ENCODE measurements around the gene RHOV. TPM values are rescaled to one million over a fixed set of nuclear protein-coding genes. Genes with fewer than 3 reads are reported as not detected.

The RHOV gene, protein sequence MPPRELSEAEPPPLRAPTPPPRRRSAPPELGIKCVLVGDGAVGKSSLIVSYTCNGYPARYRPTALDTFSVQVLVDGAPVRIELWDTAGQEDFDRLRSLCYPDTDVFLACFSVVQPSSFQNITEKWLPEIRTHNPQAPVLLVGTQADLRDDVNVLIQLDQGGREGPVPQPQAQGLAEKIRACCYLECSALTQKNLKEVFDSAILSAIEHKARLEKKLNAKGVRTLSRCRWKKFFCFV
- under 1 TPM; 0.19 to 0.30 TPM for total RNA-seq
- polyA plus RNA-seq = under 1 TPM in 1 of 2 donors, not detected in 1; 0.15 TPM
- long read RNA-seq, donor 1 = 0 reads
- long read RNA-seq, donor 2 = 0 reads

DNA sequence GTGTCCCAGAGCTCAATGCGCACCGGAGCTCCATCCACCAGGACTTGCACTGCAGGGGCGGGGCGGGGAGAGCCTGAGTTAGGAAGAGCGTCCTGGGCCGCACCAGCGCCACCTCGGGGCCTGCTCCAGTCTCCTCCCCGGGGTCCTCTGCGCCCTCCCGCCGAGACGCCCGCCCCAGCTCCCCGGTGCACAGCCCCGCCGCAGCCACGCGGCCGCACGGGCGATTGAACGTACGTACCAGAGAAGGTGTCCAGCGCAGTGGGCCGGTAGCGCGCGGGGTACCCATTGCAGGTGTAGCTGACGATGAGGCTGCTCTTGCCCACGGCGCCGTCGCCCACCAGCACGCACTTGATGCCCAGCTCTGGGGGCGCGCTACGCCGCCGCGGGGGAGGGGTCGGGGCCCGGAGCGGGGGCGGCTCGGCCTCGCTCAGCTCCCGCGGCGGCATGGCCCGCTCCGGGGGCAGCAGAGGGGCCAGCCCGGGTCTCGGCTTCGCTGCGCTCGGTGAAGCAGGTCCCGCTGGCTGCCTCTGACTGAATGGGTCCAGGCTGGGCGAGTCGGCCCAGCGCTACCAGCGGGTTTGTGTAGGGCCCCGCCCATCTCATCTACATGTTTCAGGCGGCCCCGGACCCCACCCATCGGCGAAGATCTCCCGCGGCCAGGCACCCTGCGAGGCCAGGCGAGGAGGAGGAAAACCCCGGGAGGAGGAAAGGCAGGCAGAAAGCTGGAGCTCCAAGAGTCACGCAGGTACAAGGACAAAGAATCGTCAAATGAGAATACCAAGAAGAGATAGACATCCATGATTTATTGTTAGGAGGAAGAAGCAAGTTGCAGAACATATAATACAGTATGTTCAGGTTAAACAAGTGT lies at the start of gene RHOV:
TSS of gene RHOV (minus strand) at position 541 of the 868 bp plus-strand sequence. CDS start at position 446, 95 bp downstream.
- H3K4me1 ChIP-seq (ENCODE audit: control insufficient read depth in 1 of 2, insufficient read depth in 2 of 2, low read length in 2 of 2) = no peaks in the 10 kb centered on the region
- WGBS, 2 donors = 1 to 2% methylated on average over 58 to 74 of the region's 74 CpGs
- H3K9me3 ChIP-seq (ENCODE audit: control insufficient read depth, low read length) = no peaks in the 10 kb centered on the region
- ATAC-seq (ENCODE audit: low FRiP score) (peak; percentile 73), DNase-seq (peak; percentile 63 to 84)
- H3K36me3 ChIP-seq (ENCODE audit: control insufficient read depth in 1 of 2, insufficient read depth in 2 of 2, low read length in 1 of 2) = no peaks in the 10 kb centered on the region
- no peaks in the 10 kb centered on the region for H3K27me3 ChIP-seq (ENCODE audit: control insufficient read depth in 1 of 2, insufficient read depth in 2 of 2, low read length in 1 of 2)
- no peak within 1 kb of the TSS for H3K27ac ChIP-seq (ENCODE audit: low read depth in 1 of 2, low read length in 2 of 2)
- intact Hi-C loops (cut with DNase I) = no loop called here
- H3K4me3 ChIP-seq (ENCODE audit: low read length in 2 of 2) = peak within 1 kb of the TSS; percentile 12 to 56

GRCh38 chr15:40923551-40923950 lies 49.5 kb upstream of the RHOV start:
- Histone ChIP-seq H3K27me3 (ENCODE audit: control insufficient read depth in 1 of 2, insufficient read depth in 2 of 2, low read length in 1 of 2) (no peaks in the 10 kb centered on the region), H3K9me3 (ENCODE audit: control insufficient read depth, low read length) (no peaks in the 10 kb centered on the region), H3K36me3 (ENCODE audit: control insufficient read depth in 1 of 2, insufficient read depth in 2 of 2, low read length in 1 of 2) (no peaks in the 10 kb centered on the region), H3K4me3 (ENCODE audit: low read length in 2 of 2) (no peak overlapping the region), H3K27ac (ENCODE audit: low read depth in 1 of 2, low read length in 2 of 2) (no peak overlapping the region), H3K4me1 (ENCODE audit: control insufficient read depth in 1 of 2, insufficient read depth in 2 of 2, low read length in 2 of 2) (no peaks in the 10 kb centered on the region)
- DNase-seq (no peak), ATAC-seq (ENCODE audit: low FRiP score) (no peak)
- 91 to 93% methylated on average over 8 to 9 of the region's 9 CpGs for WGBS, 2 donors
- intact Hi-C loops (cut with DNase I) = no loop called here

DNA sequence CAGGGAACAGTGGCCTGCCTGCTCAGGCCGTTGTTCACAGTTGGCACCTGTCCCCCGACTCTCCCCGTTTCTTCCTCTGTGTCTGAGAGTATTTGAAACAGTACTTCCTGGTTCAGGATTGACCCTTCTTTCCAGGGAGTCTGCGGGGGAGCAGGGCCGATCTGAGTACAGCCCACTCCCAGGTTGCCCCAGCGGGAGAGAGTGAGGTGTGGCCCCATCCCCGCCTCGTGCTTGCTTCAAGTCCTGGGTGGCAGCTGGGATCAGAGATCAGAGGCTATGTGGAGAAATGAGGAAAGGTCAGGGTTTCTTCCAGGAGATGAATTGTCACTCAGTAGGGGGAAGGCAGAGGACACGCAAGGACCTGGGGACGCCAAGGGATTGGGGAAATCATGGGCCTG lies 48.6 kb upstream of the RHOV start:
- 78 to 80% methylated on average over 10 of the region's 10 CpGs for WGBS, 2 donors
- H3K36me3 ChIP-seq (ENCODE audit: control insufficient read depth in 1 of 2, insufficient read depth in 2 of 2, low read length in 1 of 2) = no peaks in the 10 kb centered on the region
- H3K4me3 ChIP-seq (ENCODE audit: low read length in 2 of 2) = no peak overlapping the region
- DNase-seq (no peak), ATAC-seq (ENCODE audit: low FRiP score) (no peak)
- H3K4me1 ChIP-seq (ENCODE audit: control insufficient read depth in 1 of 2, insufficient read depth in 2 of 2, low read length in 2 of 2) = no peaks in the 10 kb centered on the region
- no peaks in the 10 kb centered on the region for H3K9me3 ChIP-seq (ENCODE audit: control insufficient read depth, low read length)
- intact Hi-C loops (cut with DNase I) = no loop called here
- H3K27me3 ChIP-seq (ENCODE audit: control insufficient read depth in 1 of 2, insufficient read depth in 2 of 2, low read length in 1 of 2) = no peaks in the 10 kb centered on the region
- H3K27ac ChIP-seq (ENCODE audit: low read depth in 1 of 2, low read length in 2 of 2) = no peak overlapping the region

DNA sequence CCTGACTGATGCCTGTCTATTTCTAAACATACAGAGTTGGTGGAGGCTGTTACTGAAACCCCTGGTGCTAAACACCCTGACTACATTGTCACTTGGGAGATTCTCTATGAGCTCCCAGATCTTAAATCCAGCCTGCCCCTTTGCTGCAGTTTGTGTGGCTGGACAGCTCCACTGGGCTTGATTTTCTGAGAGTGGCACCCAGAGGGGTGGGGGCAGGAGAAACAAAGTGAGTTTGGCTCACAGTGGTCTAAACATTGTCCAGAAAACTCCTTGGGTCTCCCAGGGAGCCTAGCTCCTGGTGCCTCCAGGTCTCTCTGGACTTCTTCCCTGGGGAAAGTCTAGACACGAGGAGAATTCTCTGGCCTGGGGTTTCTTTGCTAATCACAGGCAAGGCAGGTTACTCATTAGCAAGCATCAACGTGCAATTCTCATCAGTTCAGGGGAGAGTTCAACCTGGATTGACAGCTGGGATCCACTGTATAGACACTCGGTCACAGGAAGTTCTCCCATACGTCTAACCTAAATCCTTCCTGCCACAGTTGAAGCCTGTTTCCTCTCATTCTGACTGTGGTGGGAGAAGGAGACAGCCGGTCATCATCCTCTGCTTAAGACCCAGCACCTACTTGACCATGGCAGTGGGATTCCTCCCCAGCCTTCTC lies 48.0 kb upstream of the RHOV start:
- intact Hi-C loops (cut with DNase I) = no loop called here
- Histone ChIP-seq H3K4me3 (ENCODE audit: low read length in 2 of 2) (no peak overlapping the region), H3K36me3 (ENCODE audit: control insufficient read depth in 1 of 2, insufficient read depth in 2 of 2, low read length in 1 of 2) (no peaks in the 10 kb centered on the region), H3K4me1 (ENCODE audit: control insufficient read depth in 1 of 2, insufficient read depth in 2 of 2, low read length in 2 of 2) (no peaks in the 10 kb centered on the region), H3K27ac (ENCODE audit: low read depth in 1 of 2, low read length in 2 of 2) (no peak overlapping the region), H3K27me3 (ENCODE audit: control insufficient read depth in 1 of 2, insufficient read depth in 2 of 2, low read length in 1 of 2) (no peaks in the 10 kb centered on the region), H3K9me3 (ENCODE audit: control insufficient read depth, low read length) (no peaks in the 10 kb centered on the region)
- 84% methylated on average over 5 of the region's 5 CpGs for WGBS, 2 donors
- ATAC-seq (ENCODE audit: low FRiP score) (no peak), DNase-seq (no peak)

DNA sequence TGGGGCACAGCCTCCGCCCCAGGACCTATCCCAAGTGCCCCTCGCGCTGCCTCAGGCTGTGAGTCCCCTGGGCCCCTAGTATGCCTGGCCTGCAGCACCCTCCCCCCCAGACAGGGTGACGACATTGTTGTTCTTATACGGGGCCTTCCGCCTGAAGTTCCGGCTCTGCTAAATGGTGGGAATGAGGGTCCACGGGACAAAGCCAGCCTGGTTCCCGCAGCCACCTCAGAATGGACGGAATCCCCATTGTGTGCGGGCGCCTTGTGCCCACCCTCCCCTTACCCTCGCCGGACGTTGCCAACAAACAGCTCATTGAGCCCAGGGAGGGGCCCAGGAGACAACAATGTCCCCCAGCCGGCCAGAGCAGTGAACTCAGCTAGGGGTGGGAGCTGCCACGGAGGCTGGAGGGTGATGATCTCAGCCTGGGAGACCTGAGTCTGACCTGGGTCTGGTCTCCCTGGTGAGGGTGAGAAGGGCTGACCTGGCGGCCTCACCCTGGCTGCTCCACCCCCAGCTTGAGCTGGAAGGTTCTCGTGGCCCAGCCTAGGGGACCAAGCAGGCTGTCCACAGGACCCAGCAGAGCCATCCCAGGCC lies 44.9 kb upstream of the RHOV start:
- no peaks in the 10 kb centered on the region for H3K36me3 ChIP-seq (ENCODE audit: control insufficient read depth in 1 of 2, insufficient read depth in 2 of 2, low read length in 1 of 2)
- no peaks in the 10 kb centered on the region for H3K9me3 ChIP-seq (ENCODE audit: control insufficient read depth, low read length)
- intact Hi-C loops (cut with DNase I) = no loop called here
- 40 to 48% methylated on average over 19 of the region's 19 CpGs for WGBS, 2 donors
- H3K27ac ChIP-seq (ENCODE audit: low read depth in 1 of 2, low read length in 2 of 2) = no peak overlapping the region
- H3K4me3 ChIP-seq (ENCODE audit: low read length in 2 of 2) = no peak overlapping the region
- H3K4me1 ChIP-seq (ENCODE audit: control insufficient read depth in 1 of 2, insufficient read depth in 2 of 2, low read length in 2 of 2) = no peaks in the 10 kb centered on the region
- ATAC-seq (ENCODE audit: low FRiP score) = peak; percentile 30
- no peaks in the 10 kb centered on the region for H3K27me3 ChIP-seq (ENCODE audit: control insufficient read depth in 1 of 2, insufficient read depth in 2 of 2, low read length in 1 of 2)
- no peak for DNase-seq

DNA sequence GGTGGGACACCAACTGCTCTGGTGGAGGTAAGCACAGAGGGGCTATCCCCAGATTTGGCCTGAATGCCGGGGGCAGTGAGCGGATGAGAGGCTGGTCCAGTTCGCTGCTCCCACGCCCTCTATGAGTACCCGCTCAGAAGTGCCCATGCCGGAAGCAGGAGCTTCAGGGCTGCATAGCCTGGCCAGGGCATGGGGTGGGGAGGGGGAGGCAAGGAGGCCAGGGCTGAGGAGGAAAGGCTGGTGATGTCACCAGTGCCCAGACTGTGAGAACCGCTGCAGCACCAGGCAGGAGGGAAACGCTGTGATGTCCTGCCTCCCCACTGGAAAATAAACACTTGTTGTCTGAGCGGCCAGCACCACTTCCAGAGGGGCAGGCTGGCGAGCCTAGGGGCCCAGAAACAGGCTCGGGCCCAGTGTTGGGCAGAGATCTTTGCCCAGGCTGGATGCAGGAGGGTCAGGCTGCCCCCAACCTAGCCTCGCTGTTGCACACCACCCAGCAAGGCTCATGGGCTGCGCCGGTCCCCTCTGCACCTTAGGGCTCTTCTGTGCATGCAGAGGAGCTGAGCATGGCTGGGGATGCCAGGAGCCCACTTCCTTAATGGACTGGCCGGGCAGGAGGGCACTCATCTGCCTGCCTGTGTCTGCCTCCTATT lies 44.2 kb upstream of the RHOV start:
- 76 to 82% methylated on average over 15 of the region's 15 CpGs for WGBS, 2 donors
- no peaks in the 10 kb centered on the region for H3K9me3 ChIP-seq (ENCODE audit: control insufficient read depth, low read length)
- ATAC-seq (ENCODE audit: low FRiP score) = peak; percentile 39
- H3K4me3 ChIP-seq (ENCODE audit: low read length in 2 of 2) = no peak overlapping the region
- no peaks in the 10 kb centered on the region for H3K36me3 ChIP-seq (ENCODE audit: control insufficient read depth in 1 of 2, insufficient read depth in 2 of 2, low read length in 1 of 2)
- H3K4me1 ChIP-seq (ENCODE audit: control insufficient read depth in 1 of 2, insufficient read depth in 2 of 2, low read length in 2 of 2) = no peaks in the 10 kb centered on the region
- no peak overlapping the region for H3K27ac ChIP-seq (ENCODE audit: low read depth in 1 of 2, low read length in 2 of 2)
- H3K27me3 ChIP-seq (ENCODE audit: control insufficient read depth in 1 of 2, insufficient read depth in 2 of 2, low read length in 1 of 2) = no peaks in the 10 kb centered on the region
- intact Hi-C loops (cut with DNase I) = no loop called here
- DNase-seq = no peak

DNA sequence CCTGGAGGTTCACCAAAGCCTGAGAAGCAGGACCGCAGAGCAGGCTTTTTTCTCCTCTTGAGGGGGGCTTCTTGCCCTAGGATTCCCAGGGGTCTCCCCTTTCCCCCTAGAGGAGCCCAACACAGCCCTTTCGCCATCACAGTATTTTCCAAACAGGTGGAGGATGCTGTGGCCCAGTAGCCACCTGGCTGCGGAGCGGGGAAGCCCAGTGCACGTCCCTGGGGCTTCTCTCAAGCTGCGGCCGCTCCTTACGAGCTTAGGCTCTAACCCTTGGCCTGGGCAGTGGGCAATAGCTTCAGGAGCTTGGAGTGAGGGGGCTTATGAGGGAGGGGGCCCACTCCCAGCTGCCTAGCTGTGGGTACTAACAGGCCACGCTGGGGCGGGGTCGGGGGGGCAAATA lies 43.6 kb upstream of the RHOV start:
- Histone ChIP-seq H3K9me3 (ENCODE audit: control insufficient read depth, low read length) (no peaks in the 10 kb centered on the region), H3K27ac (ENCODE audit: low read depth in 1 of 2, low read length in 2 of 2) (no peak overlapping the region), H3K4me3 (ENCODE audit: low read length in 2 of 2) (no peak overlapping the region), H3K27me3 (ENCODE audit: control insufficient read depth in 1 of 2, insufficient read depth in 2 of 2, low read length in 1 of 2) (no peaks in the 10 kb centered on the region), H3K4me1 (ENCODE audit: control insufficient read depth in 1 of 2, insufficient read depth in 2 of 2, low read length in 2 of 2) (no peaks in the 10 kb centered on the region), H3K36me3 (ENCODE audit: control insufficient read depth in 1 of 2, insufficient read depth in 2 of 2, low read length in 1 of 2) (no peaks in the 10 kb centered on the region)
- WGBS, 2 donors = 84 to 90% methylated on average over 11 of the region's 11 CpGs
- intact Hi-C loops (cut with DNase I) = no loop called here
- ATAC-seq (ENCODE audit: low FRiP score) (no peak), DNase-seq (no peak)

- H3K4me3 ChIP-seq (ENCODE audit: low read length in 2 of 2) = no peak overlapping the region
- 82 to 84% methylated on average over 6 of the region's 6 CpGs for WGBS, 2 donors
- H3K9me3 ChIP-seq (ENCODE audit: control insufficient read depth, low read length) = no peaks in the 10 kb centered on the region
- DNase-seq (no peak), ATAC-seq (ENCODE audit: low FRiP score) (no peak)
- intact Hi-C loops (cut with DNase I) = no loop called here
- H3K27ac ChIP-seq (ENCODE audit: low read depth in 1 of 2, low read length in 2 of 2) = no peak overlapping the region
- H3K36me3 ChIP-seq (ENCODE audit: control insufficient read depth in 1 of 2, insufficient read depth in 2 of 2, low read length in 1 of 2) = no peaks in the 10 kb centered on the region
- no peaks in the 10 kb centered on the region for H3K27me3 ChIP-seq (ENCODE audit: control insufficient read depth in 1 of 2, insufficient read depth in 2 of 2, low read length in 1 of 2)
- H3K4me1 ChIP-seq (ENCODE audit: control insufficient read depth in 1 of 2, insufficient read depth in 2 of 2, low read length in 2 of 2) = no peaks in the 10 kb centered on the region
These were observed 41.6 kb upstream of the RHOV start for GRCh38 chr15:40915679-40916078.
